Smooth muscle cell (in vitro differentiated cells): ENCODE measurements around the gene AGT. TPM values are rescaled to one million over a fixed set of nuclear protein-coding genes. Genes with fewer than 3 reads are reported as not detected.

ENCODE experiments used
- DNase-seq: peaks from one replicate; lab custom pipeline; 2025; ENCODE audit not compliant: unreplicated experiment; lab: John Stamatoyannopoulos, UW
- H2AFZ ChIP-seq: fragments of 200-600 bp; sonication (generic); 2 replicates; pipeline ENCODE4 v1.6.0; 2016; ENCODE audit warnings: antibody characterized with exemption, low read depth, mild to moderate bottlenecking
- H3F3A ChIP-seq: fragments of 200-600 bp; sonication (generic); 2 replicates; pipeline ENCODE4 v1.6.0; 2017; ENCODE audit warnings: antibody characterized with exemption, low read depth
- H3K27ac ChIP-seq: fragments of 200-600 bp; sonication (generic); 2 replicates; pipeline ENCODE4 v1.5.1; 2016; ENCODE audit warnings: low read depth, mild to moderate bottlenecking
- H3K27me3 ChIP-seq: fragments of 200-600 bp; sonication (generic); 2 replicates; pipeline ENCODE4 v1.6.1; 2016; ENCODE audit warnings: low read depth, mild to moderate bottlenecking
- H3K36me3 ChIP-seq: fragments of 200-600 bp; sonication (generic); 2 replicates; pipeline ENCODE4 v1.5.1; 2016; ENCODE audit warnings: low read depth
- H3K4me1 ChIP-seq: fragments of 200-600 bp; sonication (generic); 2 replicates; pipeline ENCODE4 v1.5.1; 2016; ENCODE audit warnings: low read depth
- H3K4me2 ChIP-seq: fragments of 200-600 bp; sonication (generic); 2 replicates; pipeline ENCODE4 v1.6.0; 2016; ENCODE audit warnings: mild to moderate bottlenecking
- H3K4me3 ChIP-seq: fragments of 200-600 bp; sonication (generic); 2 replicates; pipeline ENCODE4 v1.5.1; 2016; ENCODE audit warnings: mild to moderate bottlenecking
- H3K79me2 ChIP-seq: fragments of 200-600 bp; sonication (generic); 2 replicates; pipeline ENCODE4 v1.6.0; 2016; ENCODE audit warnings: low read depth, mild to moderate bottlenecking
- H3K9ac ChIP-seq: fragments of 200-600 bp; sonication (generic); 2 replicates; pipeline ENCODE4 v1.6.0; 2016; ENCODE audit warnings: low read depth
- H3K9me3 ChIP-seq: fragments of 200-600 bp; sonication (generic); replicated peaks from 2 replicates; pipeline ENCODE4 v1.5.1; 2016; ENCODE audit warnings: low read depth
- H4K20me1 ChIP-seq: fragments of 200-600 bp; sonication (generic); 2 replicates; pipeline ENCODE4 v1.6.0; 2016; ENCODE audit warnings: low read depth
- WGBS: methylation state at CpG from one replicate; pipeline ENCODE4 v1.1.7; 2016; ENCODE audit warnings: low lambda C conversion rate; 5-methylcytosine and 5-hydroxymethylcytosine counted together
- polyA plus RNA-seq: library from polyadenylated mRNA; unstranded; fragments of >200 nt; fragmentation: Nextera tagmentation; extraction: Ambion mirVana; gene quantifications from 2 replicates; pipeline ENCODE4 v1.2.1, GENCODE V29; 2016
- total RNA-seq: library from RNA; depleted of rRNA; stranded (reverse); fragments of >200 nt; gene quantifications from 2 replicates; pipeline ENCODE4 v1.2.3, GENCODE V29; 2014
- TF ChIP-seq, protein P1 (sequence below): fragments of 200-600 bp; sonication (generic); IDR thresholded peaks from 2 replicates; pipeline ENCODE4 v1.5.1; 2017; ENCODE audit warnings: borderline replicate concordance, mild to moderate bottlenecking, antibody characterized with exemption; ENCODE audit not compliant: insufficient read depth, poor library complexity, severe bottlenecking

Gene AGT
- total and polyA plus RNA-seq, 2 experiments from 2014 or later: 0.31 to 3.0 TPM

- peaks cover 4% of the 10 kb centered on the region for H3K4me1 ChIP-seq
- no peaks in the 10 kb centered on the region for H4K20me1 ChIP-seq
- no peaks in the 10 kb centered on the region for H3K27me3 ChIP-seq
- TF ChIP-seq, protein P1, sequence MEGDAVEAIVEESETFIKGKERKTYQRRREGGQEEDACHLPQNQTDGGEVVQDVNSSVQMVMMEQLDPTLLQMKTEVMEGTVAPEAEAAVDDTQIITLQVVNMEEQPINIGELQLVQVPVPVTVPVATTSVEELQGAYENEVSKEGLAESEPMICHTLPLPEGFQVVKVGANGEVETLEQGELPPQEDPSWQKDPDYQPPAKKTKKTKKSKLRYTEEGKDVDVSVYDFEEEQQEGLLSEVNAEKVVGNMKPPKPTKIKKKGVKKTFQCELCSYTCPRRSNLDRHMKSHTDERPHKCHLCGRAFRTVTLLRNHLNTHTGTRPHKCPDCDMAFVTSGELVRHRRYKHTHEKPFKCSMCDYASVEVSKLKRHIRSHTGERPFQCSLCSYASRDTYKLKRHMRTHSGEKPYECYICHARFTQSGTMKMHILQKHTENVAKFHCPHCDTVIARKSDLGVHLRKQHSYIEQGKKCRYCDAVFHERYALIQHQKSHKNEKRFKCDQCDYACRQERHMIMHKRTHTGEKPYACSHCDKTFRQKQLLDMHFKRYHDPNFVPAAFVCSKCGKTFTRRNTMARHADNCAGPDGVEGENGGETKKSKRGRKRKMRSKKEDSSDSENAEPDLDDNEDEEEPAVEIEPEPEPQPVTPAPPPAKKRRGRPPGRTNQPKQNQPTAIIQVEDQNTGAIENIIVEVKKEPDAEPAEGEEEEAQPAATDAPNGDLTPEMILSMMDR: no peak
- H3K4me2 ChIP-seq: peak overlapping the region; percentile 41
- H3K9ac ChIP-seq: no peak overlapping the region
- no peaks in the 10 kb centered on the region for H3K36me3 ChIP-seq
- WGBS: 90% methylated on average over 7 of the region's 7 CpGs
- H3K27ac ChIP-seq: no peak overlapping the region
- H3K9me3 ChIP-seq: no peaks in the 10 kb centered on the region
- no peaks in the 10 kb centered on the region for H3K79me2 ChIP-seq
- peaks cover 11% of the 10 kb centered on the region for H3F3A ChIP-seq
- H2AFZ ChIP-seq: peak overlapping the region; percentile 7
- no peak for DNase-seq
- no peak overlapping the region for H3K4me3 ChIP-seq
Measured at GRCh38 chr1:230759369-230760065, 45.6 kb upstream of the AGT start.

DNA sequence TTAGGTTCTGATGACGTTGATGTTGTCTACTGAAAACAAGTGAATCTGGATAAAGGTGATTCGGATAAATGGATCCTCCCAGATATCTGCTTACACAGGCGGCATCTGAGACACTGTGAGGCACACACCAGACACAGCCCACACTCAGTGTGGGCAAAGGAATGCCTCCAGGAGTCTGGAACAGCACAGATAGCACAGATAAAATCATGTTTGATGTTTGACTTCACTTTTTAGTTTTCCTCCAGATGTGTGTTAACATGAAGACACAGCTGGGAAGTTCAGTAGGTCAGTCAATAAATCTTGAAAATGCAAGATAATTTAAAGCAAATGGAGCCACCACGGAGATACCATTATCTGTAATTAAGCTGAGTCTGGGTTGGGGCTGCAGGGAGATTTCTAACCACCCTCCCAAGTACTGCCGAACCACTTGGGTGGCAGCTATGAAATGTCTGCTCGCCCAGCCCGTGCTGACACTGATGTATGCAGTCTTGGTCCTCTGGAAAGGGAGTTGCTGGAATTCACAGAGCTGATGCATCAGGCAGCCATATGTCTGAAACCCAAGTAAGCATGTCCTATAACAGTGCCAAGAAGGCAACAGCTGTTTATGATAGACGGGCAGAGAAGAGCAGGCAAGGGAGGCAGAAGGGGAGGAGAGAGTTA is 44.9 kb upstream of the AGT start:
- H3F3A ChIP-seq: peaks cover 11% of the 10 kb centered on the region

GRCh38 chr1:230757856-230758708 is 44.2 kb upstream of the AGT start:
- Histone ChIP-seq H4K20me1 (no peaks in the 10 kb centered on the region), H3K27ac (no peak overlapping the region), H3K9me3 (no peaks in the 10 kb centered on the region), H3K4me1 (peaks cover 4% of the 10 kb centered on the region), H2AFZ (no peak overlapping the region), H3K36me3 (no peaks in the 10 kb centered on the region), H3K79me2 (no peaks in the 10 kb centered on the region), H3K27me3 (no peaks in the 10 kb centered on the region), H3F3A (peaks cover 11% of the 10 kb centered on the region), H3K4me2 (peak overlapping the region; percentile 41), H3K9ac (no peak overlapping the region), H3K4me3 (no peak overlapping the region)
- TF ChIP-seq, protein P1: no peak
- DNase-seq: no peak
- 81% methylated on average over 15 of the region's 16 CpGs for WGBS

More for the DNA sequence above, 44.9 kb upstream of the AGT start:
- Histone ChIP-seq H3K9ac (no peak overlapping the region), H3K4me3 (no peak overlapping the region), H3K4me1 (peaks cover 4% of the 10 kb centered on the region), H3K36me3 (no peaks in the 10 kb centered on the region), H2AFZ (peak overlapping the region; percentile 7), H3K9me3 (no peaks in the 10 kb centered on the region), H3K27ac (no peak overlapping the region), H3K79me2 (no peaks in the 10 kb centered on the region), H3K4me2 (peak overlapping the region; percentile 41), H4K20me1 (no peaks in the 10 kb centered on the region), H3K27me3 (no peaks in the 10 kb centered on the region)
- no peak for DNase-seq
- WGBS: 21% methylated on average over 8 of the region's 8 CpGs
- TF ChIP-seq, protein P1: no peak
